Fibroblast of mammary gland (primary cell): ENCODE results near the gene ARHGAP28.

Experiments
- DNase-seq: peaks from one replicate; pipeline ENCODE4 v3.0.0-alpha.2; 2010; ENCODE audit warnings: low read depth
- H3K4me3 ChIP-seq: 2 replicates; pipeline ENCODE4 v1.5.1; 2011; ENCODE audit warnings: low read depth, mild to moderate bottlenecking, low read length, moderate library complexity; ENCODE audit not compliant: control insufficient read depth
- TF ChIP-seq, protein P1 (sequence below): conservative IDR thresholded peaks from 2 replicates; pipeline ENCODE4 v1.5.1; 2011; ENCODE audit warnings: low read depth, low read length, inconsistent platforms; ENCODE audit not compliant: control insufficient read depth, insufficient read depth

ARHGAP28 gene

DNA sequence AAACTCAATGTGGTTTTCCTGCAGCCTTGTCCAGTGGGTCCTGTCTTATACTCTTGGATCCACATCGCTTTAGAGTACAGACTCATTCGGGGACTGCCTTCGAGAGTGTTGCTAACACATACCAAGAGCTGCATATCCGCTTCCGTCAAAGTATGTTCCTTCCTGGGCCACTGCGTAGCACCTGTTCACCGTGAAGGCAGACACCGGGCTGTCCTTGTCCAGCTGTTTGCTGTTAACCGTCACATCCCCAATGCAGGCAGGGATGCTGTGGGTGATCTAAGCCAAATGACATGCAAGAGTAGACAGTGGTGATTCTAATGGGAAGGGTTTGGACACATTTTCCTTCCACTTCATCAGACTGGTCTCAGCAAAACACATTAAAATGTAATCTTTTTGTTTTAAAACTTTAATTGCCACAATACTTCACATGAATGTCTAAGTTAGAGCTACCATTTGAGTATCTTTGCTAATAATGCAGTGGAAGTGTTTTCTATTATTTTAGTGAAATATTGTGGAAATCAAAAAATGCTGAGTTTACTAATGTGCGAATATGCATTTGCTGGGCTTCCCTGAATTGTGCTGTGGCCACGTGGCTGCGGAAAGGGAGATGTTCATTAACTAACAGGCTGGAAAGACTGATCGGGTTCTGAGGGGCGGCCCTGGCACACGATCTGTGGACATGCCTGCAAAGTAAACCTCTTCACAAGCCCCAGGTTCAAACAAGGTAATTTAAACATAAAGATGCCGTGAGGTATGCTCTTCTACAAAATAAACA lies 219.0 kb downstream of the ARHGAP28 start:
- TF ChIP-seq, protein P1, sequence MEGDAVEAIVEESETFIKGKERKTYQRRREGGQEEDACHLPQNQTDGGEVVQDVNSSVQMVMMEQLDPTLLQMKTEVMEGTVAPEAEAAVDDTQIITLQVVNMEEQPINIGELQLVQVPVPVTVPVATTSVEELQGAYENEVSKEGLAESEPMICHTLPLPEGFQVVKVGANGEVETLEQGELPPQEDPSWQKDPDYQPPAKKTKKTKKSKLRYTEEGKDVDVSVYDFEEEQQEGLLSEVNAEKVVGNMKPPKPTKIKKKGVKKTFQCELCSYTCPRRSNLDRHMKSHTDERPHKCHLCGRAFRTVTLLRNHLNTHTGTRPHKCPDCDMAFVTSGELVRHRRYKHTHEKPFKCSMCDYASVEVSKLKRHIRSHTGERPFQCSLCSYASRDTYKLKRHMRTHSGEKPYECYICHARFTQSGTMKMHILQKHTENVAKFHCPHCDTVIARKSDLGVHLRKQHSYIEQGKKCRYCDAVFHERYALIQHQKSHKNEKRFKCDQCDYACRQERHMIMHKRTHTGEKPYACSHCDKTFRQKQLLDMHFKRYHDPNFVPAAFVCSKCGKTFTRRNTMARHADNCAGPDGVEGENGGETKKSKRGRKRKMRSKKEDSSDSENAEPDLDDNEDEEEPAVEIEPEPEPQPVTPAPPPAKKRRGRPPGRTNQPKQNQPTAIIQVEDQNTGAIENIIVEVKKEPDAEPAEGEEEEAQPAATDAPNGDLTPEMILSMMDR: no peak
- H3K4me3 ChIP-seq: no peak overlapping the region
- DNase-seq: no peak

DNA sequence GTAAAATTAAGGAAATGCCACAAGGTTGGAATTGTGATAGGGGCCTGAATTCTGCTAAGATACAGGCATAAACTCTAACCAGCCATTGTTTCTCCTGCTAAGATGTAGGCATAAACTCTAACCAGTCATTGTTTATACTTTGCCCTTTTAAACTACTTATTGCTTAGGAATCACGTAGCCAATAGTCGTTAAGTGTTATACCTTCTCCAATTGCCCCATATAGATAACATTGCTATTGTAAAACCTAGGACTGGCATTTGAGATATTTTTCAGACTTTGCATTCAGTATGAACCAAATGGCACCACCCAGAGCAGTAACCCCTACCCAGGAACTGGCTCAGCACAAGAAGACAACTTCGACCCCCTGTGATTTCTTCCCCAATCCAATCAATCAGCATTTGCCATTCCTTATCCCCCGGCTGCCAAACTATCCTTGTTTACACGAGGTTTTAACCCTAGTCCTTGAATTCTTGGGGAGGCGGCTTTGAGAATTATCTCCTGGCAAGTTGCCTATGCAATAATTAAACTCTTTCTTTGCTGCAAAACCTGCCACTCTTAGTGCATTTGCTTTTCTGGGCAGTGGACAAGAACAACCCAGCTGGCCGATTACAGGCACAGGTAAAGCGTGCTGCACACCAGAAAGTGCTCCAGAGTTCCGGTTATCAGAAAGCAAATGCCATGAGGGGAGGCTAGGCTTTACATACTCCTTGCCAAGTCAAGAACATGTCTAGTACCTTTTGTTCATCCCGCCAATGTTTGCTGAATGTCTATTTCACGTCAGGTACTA lies 220.5 kb downstream of the ARHGAP28 start:
- no peak for DNase-seq
- TF ChIP-seq, protein P1: no peak

DNA sequence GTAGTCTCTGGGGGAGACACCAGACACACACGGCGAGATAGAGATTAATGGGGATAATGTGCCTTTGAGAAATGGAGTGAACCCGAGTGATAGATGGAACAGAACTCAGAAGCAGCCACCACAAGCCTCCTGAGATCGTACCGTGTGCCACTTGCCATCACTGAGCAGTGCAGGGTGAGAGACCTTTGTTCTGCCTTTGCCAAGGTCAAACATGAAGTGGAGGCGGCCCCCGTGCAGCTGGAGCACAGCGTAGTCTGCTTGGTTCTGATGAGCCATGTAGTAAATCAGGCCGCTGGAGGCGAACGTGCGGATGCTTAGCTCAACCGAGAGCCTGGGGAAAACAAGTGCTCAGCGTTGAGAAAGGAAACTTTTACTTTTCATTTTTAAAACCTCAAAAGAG lies 221.1 kb downstream of the ARHGAP28 start:
- H3K4me3 ChIP-seq: no peak overlapping the region
- TF ChIP-seq, protein P1: no peak
- no peak for DNase-seq

More for the DNA sequence above, 220.5 kb downstream of the ARHGAP28 start:
- no peak overlapping the region for H3K4me3 ChIP-seq

DNA sequence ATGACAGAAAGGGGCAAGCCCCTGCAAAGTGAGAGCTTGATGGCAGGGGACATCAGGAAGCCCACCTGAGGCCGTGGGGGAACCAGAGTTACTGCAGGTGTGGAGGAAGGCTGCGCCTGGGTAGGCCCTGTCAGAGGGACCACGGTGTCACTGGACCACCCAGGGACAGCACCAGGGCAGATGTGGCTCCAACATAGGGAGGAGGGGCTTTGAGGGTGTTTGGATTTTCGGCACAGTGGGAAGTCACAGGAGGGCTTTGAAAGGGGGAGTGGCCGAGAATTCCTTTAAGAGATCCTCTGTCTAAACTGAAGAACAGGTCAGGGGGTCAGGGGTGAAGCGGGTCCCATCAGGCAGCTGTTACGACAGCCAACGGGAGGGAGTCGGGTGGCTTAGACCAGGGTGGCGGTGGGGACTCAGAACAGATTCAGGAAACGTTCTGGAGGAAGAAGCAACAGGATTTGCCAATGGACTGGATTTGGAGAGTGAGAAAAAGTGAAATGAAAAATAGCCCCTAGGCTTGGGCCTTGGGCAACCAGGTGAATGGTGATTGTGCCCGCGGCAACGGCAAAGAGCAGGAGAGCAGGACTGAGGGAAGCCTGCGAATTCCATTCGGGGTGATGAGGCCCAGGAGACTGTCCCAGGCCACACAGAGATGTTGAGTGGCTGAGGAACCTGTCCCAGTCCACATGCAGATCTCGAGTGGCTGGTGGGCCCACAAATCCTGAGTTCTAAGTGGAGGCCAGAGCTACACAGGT lies 222.0 kb downstream of the ARHGAP28 start:
- no peak overlapping the region for H3K4me3 ChIP-seq
- TF ChIP-seq, protein P1: no peak

DNA sequence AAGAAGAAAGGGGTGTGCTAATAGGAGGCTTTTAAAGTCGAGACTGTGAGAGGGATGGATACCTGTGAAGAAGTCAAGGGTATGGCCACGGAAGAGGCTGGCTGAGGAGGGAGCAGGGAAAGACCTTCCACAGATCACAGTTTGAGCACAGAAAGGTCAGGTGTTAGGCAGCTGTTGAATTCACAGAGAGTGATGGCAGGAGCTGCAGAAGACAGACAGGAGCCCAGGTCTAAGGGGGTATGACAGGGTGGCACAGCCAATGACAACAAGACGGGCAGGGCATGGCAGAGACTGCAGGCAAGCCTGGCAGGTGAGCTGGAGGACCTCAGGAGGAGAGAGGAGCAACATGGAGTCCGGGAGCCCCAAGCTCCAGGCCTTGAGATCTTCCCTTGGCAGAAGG lies 225.0 kb downstream of the ARHGAP28 start:
- no peak for DNase-seq
- no peak overlapping the region for H3K4me3 ChIP-seq
- TF ChIP-seq, protein P1: no peak

More for the DNA sequence above, 222.0 kb downstream of the ARHGAP28 start:
- DNase-seq: no peak

DNA sequence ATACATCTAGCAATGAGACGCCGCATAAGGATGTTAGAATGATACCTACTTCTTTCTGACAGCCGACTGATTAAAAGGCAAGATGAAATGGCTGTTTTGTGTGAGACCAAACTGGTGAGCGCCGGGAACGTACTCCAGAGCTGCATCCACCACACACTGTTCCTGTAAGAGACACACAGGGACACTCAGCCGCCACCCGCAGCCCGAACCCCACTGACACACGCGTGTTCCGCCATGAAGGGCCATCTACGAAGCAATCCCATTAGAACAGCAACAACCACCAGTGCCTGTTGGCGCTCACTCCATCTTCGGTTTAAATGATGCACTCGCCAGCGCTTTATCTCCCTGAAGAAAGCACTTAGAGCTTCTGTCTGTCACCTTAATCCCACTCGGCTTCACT lies 225.8 kb downstream of the ARHGAP28 start:
- TF ChIP-seq, protein P1: no peak
- no peak overlapping the region for H3K4me3 ChIP-seq
- no peak for DNase-seq
